Measurements from ENCODE around the gene SLFN14.

DNA sequence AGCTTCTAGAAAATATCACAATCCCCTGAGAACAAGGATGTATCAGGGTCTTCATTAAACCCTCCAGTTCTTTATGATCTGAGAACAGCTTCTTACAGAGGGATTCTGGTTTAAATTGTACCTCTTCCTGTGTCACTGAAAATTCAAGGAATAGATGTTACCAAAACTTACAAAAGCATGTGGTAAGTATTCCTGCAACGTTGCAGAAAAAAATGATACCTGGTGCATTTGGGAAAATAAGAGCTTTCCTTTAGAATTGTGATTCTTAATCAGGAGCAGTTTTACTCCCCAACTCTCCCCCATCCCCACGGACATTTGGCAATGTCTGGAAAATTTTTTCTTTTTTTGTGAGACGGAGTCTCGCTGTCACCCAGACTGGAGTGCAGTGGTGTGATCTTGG, 7.3 kb downstream of the SLFN14 start:
- TF ChIP-seq, protein P1, sequence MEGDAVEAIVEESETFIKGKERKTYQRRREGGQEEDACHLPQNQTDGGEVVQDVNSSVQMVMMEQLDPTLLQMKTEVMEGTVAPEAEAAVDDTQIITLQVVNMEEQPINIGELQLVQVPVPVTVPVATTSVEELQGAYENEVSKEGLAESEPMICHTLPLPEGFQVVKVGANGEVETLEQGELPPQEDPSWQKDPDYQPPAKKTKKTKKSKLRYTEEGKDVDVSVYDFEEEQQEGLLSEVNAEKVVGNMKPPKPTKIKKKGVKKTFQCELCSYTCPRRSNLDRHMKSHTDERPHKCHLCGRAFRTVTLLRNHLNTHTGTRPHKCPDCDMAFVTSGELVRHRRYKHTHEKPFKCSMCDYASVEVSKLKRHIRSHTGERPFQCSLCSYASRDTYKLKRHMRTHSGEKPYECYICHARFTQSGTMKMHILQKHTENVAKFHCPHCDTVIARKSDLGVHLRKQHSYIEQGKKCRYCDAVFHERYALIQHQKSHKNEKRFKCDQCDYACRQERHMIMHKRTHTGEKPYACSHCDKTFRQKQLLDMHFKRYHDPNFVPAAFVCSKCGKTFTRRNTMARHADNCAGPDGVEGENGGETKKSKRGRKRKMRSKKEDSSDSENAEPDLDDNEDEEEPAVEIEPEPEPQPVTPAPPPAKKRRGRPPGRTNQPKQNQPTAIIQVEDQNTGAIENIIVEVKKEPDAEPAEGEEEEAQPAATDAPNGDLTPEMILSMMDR (conservative IDR thresholded peaks at IDR 0.05; ENCODE audit: low read depth in 2 of 2): no peak
- TF ChIP-seq, protein P2, sequence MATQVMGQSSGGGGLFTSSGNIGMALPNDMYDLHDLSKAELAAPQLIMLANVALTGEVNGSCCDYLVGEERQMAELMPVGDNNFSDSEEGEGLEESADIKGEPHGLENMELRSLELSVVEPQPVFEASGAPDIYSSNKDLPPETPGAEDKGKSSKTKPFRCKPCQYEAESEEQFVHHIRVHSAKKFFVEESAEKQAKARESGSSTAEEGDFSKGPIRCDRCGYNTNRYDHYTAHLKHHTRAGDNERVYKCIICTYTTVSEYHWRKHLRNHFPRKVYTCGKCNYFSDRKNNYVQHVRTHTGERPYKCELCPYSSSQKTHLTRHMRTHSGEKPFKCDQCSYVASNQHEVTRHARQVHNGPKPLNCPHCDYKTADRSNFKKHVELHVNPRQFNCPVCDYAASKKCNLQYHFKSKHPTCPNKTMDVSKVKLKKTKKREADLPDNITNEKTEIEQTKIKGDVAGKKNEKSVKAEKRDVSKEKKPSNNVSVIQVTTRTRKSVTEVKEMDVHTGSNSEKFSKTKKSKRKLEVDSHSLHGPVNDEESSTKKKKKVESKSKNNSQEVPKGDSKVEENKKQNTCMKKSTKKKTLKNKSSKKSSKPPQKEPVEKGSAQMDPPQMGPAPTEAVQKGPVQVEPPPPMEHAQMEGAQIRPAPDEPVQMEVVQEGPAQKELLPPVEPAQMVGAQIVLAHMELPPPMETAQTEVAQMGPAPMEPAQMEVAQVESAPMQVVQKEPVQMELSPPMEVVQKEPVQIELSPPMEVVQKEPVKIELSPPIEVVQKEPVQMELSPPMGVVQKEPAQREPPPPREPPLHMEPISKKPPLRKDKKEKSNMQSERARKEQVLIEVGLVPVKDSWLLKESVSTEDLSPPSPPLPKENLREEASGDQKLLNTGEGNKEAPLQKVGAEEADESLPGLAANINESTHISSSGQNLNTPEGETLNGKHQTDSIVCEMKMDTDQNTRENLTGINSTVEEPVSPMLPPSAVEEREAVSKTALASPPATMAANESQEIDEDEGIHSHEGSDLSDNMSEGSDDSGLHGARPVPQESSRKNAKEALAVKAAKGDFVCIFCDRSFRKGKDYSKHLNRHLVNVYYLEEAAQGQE (IDR thresholded peaks at IDR 0.05; ENCODE audit: unreplicated experiment): no peak
- TF ChIP-seq CREB1 (CRISPR knock-in tag; IDR thresholded peaks at IDR 0.05; ENCODE audit: low read depth): no peak
- no peak for TF ChIP-seq EZH2 (IDR thresholded peaks at IDR 0.05; ENCODE audit: low read depth, unreplicated experiment)
